Retinal pigment epithelial cell (primary cell): ENCODE measurements around the gene PEAR1.

Experiments used
- DNase-seq: peaks from one replicate; pipeline ENCODE4 v3.0.0-alpha.2; 2010; ENCODE audit warnings: low read depth
- H3K4me3 ChIP-seq: 2 replicates; pipeline ENCODE4 v1.5.1; 2011; ENCODE audit warnings: mild to moderate bottlenecking, low read length, control low read depth, moderate library complexity
- CTCF ChIP-seq: conservative IDR thresholded peaks from 2 replicates; pipeline ENCODE4 v1.5.1; 2011; ENCODE audit warnings: low read depth, low read length, control low read depth, inconsistent platforms

Gene PEAR1

GRCh38 chr1:156846643-156847042 is 46.9 kb upstream of the PEAR1 start:
- no peak for TF ChIP-seq CTCF
- no peak overlapping the region for H3K4me3 ChIP-seq
- DNase-seq, result no peak

GRCh38 chr1:156847591-156848460 is 45.7 kb upstream of the PEAR1 start:
- no peak for DNase-seq
- no peak overlapping the region for H3K4me3 ChIP-seq
- no peak for TF ChIP-seq CTCF

GRCh38 chr1:156848461-156849150 is 44.9 kb upstream of the PEAR1 start:
- H3K4me3 ChIP-seq, result no peak overlapping the region
- DNase-seq, result no peak
- no peak for TF ChIP-seq CTCF

- no peak for TF ChIP-seq CTCF
- no peak overlapping the region for H3K4me3 ChIP-seq
- no peak for DNase-seq
Observed at GRCh38 chr1:156849151-156849496, 44.4 kb upstream of the PEAR1 start.

- H3K4me3 ChIP-seq, result no peak overlapping the region
- no peak for DNase-seq
- no peak for TF ChIP-seq CTCF
Observed at GRCh38 chr1:156851779-156852417, 41.6 kb upstream of the PEAR1 start.

- no peak overlapping the region for H3K4me3 ChIP-seq
- no peak for TF ChIP-seq CTCF
- DNase-seq, result no peak
Observed at GRCh38 chr1:156852418-156852874, 41.1 kb upstream of the PEAR1 start.
